HEK293 (cell line): ENCODE results near the gene INSRR.

Experiments
- CTCF ChIP-seq: fragments of 450-650 bp; formaldehyde crosslinking; IDR thresholded peaks from 2 replicates; pipeline ENCODE4 v1.5.1; 2016; ENCODE audit warnings: missing biosample characterization, missing genetic modification characterization
- ZNF155 ChIP-seq: fragments of 450-650 bp; formaldehyde crosslinking; IDR thresholded peaks from 2 replicates; pipeline ENCODE4 v1.5.1; 2016; ENCODE audit warnings: missing biosample characterization, missing genetic modification characterization
- ZNF596 ChIP-seq: fragments of 450-650 bp; IDR thresholded peaks from 2 replicates; pipeline ENCODE4 v1.5.0; 2018; ENCODE audit warnings: missing biosample characterization, mild to moderate bottlenecking, missing genetic modification characterization, moderate library complexity
- ZNF768 ChIP-seq: fragments of 450-650 bp; formaldehyde crosslinking; IDR thresholded peaks from 2 replicates; pipeline ENCODE4 v1.5.1; 2018; ENCODE audit warnings: missing biosample characterization, mild to moderate bottlenecking, missing genetic modification characterization

- no peak for TF ChIP-seq CTCF (tag by site-specific recombination)
- no peak for TF ChIP-seq ZNF596 (tag by site-specific recombination)
- no peak for TF ChIP-seq ZNF155 (tag by site-specific recombination)
- TF ChIP-seq ZNF768: no peak
Measured at GRCh38 chr1:156821801-156822200, 37.1 kb downstream of the INSRR start.
